Ovary (tissue), 3 donors: ENCODE data around the gene PCDHB9.

Experiments
- EP300 ChIP-seq: sonication (generic); formaldehyde crosslinking; IDR thresholded peaks from one replicate; pipeline ENCODE4 v1.6.1; 2017; ENCODE audit warnings: antibody characterized with exemption
- TF ChIP-seq, protein P1 (sequence below), 3 donors: fragments of 450-650 bp in 2 of 3; fragments of 200-600 bp in 1 of 3; IDR thresholded peaks; one replicate each; pipeline versions ENCODE4 v1.5.1 to v1.8.0; 2016 to 2022; ENCODE audit warnings: antibody characterized with exemption in 3 of 3, mild to moderate bottlenecking in 1 of 3
- donor health status: DM: no; HTN: no; CAD: no.

DNA sequence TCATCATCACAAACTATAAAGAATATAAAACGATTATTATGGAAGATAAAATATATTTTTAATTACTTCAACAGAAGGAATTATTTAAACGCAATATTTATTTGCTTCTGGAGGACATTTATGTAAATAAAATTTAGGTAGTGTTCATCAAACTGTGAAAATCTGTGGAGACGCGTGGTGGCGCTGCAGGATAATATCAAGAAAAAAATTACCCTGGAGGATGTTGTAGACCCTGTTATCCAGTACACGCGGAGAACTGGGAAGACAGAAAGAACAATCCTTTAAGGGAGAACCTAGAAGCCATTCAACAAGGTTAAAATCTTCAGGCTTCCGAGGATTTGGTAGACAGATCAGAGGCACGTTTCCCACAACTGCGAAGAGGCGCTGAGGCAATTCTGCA lies 21.5 kb downstream of the PCDHB9 start, which contains the start of gene PCDHB12:
- no peak for TF ChIP-seq EP300
- TF ChIP-seq, protein P1, sequence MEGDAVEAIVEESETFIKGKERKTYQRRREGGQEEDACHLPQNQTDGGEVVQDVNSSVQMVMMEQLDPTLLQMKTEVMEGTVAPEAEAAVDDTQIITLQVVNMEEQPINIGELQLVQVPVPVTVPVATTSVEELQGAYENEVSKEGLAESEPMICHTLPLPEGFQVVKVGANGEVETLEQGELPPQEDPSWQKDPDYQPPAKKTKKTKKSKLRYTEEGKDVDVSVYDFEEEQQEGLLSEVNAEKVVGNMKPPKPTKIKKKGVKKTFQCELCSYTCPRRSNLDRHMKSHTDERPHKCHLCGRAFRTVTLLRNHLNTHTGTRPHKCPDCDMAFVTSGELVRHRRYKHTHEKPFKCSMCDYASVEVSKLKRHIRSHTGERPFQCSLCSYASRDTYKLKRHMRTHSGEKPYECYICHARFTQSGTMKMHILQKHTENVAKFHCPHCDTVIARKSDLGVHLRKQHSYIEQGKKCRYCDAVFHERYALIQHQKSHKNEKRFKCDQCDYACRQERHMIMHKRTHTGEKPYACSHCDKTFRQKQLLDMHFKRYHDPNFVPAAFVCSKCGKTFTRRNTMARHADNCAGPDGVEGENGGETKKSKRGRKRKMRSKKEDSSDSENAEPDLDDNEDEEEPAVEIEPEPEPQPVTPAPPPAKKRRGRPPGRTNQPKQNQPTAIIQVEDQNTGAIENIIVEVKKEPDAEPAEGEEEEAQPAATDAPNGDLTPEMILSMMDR (IDR thresholded peaks at IDR 0.05) = no peak
